NCI-H2107 (cell line): ENCODE data around the gene AURKAIP1.

ENCODE experiments used
- DNase-seq: peaks from one replicate; lab custom pipeline; 2025; lab: John Stamatoyannopoulos, UW

Gene AURKAIP1

DNA sequence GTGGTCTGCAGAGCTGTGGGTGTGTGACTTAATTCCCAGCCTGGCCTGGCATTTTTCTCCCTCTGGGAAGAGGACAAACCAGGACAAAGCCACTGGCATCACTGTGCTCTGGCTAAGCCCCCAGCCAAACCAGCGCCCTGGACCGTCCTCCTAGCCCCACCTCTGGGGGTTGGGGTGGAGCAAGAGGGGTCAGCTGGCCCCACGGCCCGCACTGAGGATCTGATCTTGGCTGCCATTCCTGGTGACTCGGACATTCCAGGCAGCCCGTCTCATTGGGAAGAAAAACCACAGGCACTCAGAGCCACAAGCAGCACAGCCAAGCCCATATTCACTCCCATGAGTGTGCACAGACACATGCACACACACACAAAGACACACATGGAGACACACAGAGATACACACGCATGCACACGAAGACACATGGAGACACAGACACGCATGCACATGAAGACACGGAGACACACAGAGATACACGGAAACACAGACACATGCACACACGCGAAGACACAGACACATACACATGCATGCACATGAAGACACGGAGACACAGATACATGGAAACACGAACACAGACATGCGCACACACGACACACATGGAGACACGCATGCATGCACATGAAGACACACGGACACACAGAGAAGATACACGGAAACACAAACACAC, 14.4 kb downstream of the AURKAIP1 start:
- DNase-seq, result no peak

DNA sequence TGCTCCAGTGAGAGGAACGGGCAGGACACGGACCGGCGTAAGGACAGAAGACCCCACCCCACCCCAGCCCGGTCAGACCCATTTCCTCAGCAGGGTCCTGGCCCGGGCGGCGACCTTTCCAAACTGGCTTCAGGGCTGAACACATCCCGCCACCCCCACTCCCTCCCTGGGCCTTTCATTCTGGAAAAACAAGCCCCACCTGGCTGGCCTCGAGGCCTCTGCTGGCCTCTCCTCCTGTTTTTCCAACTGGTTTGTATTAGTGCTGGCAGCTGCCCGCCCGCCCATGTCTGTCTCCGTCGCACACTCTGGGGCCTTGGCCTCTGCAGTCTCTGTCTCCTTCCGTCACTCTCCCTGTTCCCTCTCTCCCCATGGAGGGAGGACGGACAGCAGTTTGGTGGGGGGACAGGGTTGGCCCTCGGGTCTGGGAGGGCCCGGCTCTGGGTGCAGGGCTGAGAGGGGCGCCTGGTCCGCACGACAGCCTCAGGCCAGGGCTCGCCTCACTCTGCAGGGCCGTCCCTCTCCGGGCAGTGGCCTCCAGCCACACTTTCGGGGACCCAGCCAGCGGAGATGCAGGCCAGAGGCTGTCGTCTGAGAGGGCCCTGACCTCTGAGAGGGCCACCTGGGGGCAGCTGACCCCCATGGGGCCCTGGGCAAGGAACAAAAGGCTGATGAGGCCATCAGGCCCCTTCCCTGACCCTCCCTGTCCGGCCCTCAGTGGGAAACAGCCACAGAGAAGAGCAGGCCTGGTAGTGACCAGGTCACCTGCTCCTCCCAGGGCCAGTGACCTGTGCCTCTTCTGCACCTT, 15.1 kb downstream of the AURKAIP1 start:
- DNase-seq, result no peak

DNA sequence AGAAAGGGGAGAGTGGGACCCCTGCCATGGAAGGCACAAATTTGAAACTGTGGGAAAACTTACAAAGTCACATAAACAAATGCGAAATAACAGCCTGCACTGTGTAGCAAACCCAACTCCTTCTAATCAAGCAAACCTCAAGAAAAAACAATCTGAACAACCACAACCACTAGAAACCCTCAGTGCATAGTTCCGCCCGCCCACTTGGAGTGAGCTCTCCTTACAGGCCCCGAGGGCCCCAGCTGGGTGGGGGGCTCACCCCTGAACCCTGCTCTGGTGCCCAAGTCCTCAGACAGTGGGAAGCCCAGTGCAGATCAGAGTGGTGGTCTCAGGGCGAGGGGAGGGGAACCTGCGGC, 15.7 kb downstream of the AURKAIP1 start:
- no peak for DNase-seq

DNA sequence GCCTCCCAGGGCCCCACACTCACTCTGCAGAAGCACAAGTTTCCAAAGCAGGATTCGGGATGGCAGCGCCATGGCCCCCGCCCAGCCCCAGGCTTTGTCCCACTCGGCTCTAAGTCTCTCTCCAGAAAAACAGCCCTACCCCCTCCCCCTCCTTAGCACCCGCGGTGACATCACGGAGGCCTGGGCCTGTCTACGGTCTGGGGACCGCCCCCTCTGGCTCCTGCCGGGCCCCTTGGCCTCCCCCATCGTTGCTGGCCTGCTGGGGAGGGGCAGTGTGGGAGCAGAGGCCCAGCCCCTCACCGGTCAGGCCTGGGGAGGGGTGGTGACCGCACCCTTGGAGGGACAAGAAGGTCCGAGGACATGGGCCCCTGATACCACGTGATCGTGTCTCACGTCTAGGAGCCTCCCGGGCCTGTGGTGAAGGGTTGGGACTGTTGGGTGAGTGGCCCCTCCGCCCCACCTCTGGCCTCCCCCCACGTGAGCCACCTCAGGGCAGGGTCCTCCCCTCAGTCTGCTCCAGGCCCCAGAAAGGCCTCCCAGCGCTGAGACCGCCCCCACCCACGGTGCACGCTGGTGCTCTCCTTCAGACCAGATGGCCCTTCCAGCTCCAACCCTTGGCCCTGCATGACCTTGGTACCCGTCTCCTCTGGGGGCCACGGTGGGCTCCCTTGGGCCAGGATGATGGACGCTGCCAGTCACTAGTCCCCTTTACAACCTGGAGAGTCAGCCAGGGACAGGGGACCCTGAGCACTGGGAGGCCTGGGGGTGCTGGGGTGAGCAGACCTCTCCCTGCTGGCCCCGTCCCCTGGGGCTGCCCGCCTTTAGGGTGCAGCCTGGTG, 16.4 kb downstream of the AURKAIP1 start, which contains the start of gene MXRA8:
MXRA8 (minus strand) TSS at position 123 of the 839 bp plus-strand sequence; CDS start at position 72, 51 bp downstream.
- DNase-seq, result no peak

DNA sequence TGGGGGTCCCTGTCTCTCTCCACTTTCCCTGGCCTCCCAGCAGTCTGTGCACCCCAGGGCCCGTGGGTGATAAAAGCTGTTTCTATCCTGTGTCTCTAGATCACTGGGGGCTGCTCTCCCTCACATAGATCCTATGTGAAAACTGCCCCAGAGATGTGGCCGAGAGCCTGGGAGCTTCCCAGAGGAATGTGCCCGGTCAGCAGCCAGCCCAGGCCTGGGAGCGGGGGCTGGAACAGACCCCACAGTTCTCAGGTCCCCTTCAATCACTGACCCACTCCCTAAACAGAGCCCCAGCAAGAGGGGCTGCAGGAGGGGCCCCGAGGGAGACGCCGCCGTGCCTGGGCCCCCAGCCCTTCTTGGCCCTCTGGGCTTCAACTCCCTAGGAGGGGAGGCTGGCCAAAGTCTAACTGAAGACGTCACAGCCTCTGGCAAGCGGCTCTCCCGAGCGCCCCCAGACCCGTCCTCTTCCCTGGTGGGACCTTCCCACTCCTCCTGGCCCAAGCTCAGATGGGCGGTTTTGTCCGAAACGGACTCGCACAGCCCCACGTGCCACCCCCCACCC, 17.1 kb downstream of the AURKAIP1 start:
- DNase-seq, result no peak

DNA sequence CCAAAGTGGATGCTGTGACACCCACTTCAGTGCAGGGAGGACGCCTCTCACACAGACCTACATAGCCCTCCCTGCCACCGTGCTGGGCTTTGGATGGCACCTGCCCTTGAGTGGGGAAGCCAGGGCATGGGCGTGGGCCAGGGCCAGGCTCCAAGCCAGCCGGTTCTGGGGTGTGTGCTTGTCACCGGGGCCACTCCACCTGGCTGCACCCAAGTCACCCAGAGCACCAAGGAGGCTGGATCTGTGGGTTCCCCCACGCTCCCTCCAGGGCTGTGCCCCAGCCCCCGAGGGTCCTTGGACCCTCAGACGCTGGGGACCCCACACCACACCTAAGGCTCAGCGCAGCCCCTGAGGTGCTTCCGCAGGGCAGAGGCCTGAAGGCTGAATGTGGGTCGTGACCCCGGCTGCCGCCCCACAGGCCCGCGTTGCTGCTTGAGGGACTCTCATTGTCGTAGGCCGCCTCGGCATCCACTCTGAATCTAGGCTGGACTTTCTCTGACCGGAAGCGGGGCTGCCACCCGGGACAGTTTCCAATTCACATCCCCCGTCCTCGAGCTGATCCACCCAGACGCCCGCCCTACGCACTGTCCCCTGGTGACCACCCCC, 18.1 kb downstream of the AURKAIP1 start:
- no peak for DNase-seq

DNA sequence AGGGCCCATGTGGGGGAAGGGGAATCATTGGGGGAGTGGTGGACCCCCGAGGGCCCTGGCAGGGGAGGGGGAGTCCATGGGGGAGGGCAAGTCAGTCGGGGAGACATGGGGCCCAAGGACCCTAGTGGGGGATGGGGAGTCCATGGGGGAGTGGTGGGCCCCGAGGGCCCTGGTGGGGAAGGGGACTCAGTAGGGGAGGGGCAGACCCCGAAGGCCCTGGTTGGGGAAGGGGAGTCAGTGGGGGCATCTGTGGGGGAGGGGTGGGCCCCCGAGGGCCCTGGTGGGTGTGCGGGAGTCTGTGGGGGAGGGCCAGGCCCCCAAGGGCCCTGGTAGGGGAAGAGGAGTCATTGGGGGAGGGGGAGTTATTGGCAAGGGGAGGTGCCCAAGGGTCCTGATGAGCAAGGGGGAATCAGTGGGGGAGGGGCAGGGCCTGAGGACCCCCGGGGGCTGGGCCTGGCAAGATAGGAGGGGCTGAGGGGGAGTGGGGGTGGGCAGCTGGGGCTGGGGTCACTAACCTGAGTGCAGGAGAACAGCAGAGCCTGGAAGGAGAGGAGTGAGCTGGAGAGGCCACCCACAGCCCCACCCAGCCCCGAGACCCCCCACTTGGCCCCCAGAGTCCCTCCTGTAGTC, 18.7 kb downstream of the AURKAIP1 start:
- DNase-seq, result no peak

DNA sequence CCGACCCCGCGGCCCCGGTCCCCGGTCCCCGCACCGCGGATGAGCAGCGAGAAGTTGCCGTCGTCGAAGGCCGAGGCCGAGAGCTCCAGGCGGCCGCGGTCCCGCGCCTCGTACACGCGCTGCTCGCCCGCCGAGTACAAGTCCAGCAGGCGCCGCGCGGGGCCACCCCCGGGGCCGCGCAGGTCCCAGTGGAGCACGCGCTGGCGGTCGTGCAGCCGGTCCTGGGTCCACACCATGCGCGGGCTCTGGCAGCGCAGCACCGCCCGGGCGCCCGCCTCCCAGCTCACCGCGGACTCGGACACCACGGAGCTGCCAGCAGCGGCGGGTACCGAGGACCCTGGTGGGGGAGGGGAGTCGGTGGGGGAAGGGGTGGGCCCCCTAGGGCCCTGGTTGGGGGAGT, 19.6 kb downstream of the AURKAIP1 start:
- DNase-seq, result no peak

DNA sequence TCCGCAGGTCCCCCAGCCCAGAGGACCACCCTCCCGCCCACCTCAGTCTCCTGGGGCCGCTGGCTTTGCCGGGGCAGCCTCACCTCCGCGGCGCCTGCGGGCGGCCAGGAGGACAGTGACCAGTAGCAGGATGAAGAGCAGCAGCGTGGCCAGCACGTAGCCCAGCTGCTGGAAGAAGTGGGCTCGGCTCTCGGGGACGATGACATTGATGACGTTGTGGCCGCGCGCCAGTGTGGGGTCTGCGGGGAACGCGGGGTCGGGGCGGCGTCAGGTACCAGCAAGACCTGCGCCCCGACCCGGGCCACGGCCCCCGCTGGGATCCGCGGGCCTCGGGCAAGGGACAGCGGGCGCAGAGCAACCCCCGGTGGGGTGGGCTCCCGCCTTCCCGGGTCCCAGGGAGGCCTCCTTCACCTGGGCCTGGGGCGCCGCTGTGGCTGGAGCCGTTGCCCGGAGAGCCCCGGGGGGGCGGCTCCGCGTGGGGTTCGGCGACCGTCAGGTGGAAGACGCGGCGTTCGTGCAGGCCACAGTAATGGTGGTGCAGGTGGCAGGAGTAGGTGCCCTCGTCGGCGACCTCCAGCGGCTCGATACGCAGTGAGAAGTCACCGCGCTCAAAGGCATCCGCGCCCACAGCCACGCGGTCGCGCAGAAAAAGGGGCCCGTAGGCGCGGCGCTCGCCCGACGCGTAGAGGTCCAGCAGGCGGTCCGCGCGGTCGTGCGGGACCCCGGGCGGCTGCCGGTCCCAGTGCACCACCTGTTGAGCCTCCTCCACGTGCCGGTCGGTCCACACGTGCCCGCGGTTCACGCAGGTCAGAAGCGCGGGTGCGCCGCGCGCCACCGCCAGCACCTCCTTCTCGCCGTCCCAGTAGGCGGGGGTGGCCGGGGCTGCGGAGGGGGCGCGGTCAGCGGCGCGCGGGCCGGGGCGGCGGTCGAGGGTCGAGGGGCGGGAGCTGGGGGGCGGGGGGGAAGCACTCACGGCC, 20.4 kb downstream of the AURKAIP1 start:
- no peak for DNase-seq

DNA sequence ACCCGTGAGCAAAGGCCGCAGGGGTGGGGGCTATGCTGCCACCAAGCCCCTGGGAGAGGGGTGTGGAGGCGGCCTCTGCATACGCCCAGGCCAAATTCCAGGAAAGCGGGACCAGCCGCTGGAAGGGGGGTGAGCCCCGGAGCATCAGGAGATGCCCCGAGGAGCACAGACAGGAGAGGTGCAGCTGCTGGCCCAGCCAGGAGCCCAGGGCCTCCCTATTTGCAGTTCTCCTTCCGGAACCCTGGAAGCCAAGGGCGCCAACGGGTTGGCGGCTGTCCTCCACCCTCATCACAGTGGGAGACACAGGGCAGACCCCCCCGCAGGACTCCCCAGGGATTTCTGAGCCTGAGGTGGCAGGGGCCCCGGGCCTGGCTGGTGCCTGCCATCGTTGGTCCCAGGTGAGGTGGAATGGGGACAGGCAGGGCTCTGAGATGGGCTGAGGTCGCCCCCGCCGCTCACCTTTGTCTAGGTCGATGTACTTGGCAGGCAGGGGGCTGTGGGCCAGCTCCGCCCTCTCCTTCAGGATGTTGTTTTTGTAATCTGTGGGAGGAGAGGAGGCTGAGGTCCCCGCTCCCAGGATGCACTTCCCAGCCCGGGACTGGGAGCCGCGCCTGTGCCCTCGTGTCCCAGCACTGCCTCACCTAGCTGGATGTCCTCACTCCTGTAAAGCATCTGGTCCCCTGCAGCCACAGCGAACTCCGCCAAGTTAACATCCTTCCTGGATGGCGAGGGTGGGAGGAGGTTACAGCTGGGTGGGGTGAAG, 21.4 kb downstream of the AURKAIP1 start:
- no peak for DNase-seq

DNA sequence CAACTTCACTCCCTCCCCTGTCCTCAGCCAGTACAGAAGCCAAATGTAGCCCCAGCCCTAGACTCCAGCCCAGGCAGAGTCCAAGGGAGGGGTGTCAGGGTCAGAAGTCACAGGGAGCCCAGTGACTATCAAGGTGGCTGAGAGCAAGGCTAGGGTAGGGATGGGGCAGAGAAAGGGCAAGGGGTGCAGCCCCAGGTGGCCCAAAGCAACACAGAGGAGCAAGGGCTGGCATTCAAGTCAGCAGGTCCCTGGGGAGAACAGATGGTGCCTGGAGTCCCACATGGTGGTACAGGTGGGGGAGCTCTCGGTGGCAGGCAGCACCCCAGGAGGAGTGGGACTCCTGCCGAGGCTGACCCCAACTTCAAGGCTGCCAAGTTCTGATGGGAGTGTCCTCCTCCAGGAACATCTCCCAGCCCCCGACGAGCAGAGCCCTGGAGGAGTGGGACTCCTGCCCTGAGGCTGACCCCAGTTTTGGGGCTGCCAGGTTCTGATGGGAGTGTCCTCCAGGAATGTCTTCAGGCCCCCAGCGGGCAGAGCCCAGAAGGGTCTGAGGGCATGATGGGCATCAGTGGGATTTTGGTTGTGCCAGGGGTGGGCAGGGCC, 22.1 kb downstream of the AURKAIP1 start:
- DNase-seq, result no peak

DNA sequence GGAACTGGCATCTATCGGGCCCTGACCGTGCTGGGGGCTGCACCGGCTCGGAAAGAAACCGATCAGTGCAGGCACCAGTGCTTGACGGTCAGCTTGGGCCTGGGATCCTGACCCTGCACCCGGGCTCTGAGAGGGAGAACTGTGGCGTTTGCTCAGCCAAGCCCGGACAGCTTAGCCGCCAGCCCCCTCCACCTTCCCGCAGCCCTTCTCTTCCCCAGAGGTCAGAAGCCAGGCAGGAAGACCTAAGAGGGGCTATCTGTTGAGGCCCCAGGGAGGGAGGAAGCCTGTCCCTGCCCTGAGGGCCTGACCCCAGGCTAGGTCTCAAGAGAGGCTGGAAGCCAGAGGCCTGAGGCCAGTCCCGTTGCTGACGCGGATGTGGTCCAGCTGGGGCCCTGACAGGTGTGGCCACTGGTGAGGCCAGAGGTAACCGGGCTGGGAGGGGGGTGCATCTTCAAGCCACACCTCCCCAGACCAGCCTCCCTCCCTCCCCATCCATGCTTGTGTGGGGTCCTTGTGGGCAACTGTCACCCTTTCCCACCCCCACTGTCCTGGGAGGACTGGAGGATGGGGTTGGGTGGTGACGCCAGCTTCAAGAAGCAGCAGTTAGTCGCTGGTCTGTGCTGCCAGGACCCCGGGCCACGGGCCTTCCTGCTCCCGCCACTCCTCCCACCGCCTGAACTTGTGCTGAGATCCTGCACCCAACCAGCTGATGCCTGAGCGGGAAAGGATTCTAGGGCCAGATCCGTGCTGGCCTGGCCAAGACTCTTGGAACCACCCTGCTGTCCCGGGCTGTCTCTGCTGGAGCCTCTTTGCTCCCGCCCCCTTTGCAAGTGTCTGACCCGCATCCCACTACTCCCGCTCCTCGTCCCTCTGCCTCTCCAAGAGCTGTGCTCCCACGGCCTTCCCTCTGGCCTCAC, 23.2 kb downstream of the AURKAIP1 start:
- no peak for DNase-seq

DNA sequence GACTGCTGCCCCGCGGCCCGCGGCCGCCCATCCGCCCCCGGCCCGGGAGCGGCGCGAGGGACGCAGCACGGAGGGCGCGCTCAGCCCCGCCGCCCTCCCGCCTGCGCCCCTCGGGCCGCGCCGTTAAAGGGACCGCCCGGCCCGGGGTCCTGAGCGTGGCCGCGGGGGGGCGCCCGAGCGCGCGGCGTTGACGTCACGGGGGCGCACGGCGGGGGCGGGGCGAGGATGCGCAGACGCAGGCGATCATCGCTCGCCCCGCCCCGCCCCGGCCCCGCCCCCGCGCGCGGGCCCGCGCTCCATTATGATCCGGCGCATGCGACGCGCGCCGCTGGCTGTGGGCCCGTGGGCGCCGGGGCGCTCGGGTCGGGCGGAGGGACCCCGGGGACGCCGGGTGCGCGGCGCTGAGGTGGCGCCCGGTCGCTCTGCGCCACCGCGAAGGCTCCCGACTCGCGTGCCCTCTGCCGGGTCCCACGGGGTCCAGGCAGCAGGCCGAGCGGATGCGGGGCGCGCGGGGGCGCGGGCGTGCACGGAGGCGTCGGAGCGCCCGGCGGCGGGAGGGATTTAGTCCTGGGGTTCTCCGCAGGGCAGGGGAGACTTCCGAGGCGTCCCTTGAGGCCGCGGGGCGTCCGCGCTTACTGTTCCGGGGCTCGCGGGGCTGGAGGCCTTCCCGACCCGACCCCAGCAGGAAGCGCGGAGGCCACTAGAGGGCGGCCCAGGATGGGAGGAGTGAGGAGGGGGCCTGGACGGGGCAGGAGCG, 25.6 kb downstream of the AURKAIP1 start, which contains the start of gene DVL1:
DVL1 (minus strand) TSS at position 163 of the 757 bp plus-strand sequence. CDS start 353 bp downstream, outside the sequence.
- no peak for DNase-seq

DNA sequence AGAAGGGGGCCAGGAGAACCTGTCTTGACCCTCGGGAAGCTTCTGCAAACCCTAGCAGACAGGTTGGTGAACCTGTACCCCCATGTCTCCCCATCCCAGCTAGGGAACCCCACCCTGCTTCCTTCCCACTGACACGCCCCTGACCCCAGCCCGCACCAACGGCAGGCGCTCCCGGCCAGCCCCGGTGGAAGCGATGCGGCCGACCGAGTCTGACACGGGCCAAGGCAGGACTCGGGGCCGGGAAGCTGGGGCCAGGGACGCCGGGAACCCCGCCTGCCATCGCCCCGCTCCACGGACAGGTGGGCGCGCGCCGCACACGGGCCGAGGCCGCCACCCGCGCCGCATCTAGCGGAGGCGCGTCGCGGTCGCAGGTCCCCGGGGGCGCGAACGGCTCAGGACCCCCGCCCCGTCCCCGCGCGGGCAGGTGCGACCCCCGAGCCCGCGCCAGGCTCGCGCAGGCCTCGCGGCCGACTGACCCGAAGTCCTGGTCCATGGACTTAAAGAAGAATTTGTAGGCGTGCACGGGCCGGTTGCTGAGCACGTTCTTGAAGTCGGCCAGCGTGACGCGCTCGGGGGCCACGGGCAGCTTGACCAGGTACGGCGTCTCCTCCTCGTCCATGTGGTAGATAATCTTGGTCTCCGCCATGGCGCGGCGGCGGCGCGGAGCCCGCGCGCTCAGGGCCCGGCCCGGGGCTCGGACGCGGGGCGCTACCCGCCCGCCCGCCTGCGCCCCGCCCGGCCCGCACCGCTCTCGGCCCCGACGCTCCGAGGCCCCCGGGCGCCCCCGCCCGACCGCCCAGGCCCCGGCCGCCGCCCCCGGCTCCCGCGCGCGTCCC, 26.4 kb downstream of the AURKAIP1 start:
- no peak for DNase-seq

DNA sequence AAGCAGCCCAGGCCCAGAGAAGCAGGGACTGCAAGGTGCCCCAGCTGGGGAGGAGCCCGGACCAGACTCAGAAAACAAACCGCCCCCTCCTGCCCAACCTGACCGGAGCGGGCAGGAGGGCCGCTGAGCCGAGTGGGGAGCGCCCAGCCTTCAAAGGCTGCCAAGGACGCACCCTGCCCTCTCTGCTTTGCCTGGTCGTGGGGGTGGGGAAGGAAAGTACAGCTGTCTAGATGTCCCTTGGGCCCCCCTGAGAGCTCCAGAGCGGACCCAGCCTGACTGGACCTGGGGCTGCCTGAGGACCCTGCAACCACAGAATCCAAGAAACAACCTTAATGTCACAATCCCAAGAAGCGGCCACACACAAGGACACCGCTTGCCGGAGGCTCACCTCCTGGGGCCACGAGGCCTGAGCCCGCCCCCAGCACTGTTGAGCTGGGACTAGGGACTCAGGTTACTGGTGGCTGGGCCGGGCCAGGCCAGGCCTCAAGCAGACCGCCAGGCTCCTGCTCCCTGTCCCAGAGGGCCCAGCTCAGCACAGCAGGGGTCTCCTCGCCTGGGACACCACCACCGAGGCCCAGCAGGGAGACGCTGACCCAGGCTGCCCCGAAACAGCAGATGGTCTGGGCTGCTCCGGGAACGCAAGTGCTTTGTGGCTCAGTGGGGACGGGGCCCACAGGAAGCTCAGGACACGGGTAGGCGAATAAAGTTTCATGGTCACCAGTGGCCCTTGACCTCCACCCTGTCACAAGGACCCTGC, 27.2 kb downstream of the AURKAIP1 start:
- no peak for DNase-seq
